Mesenchymal stem cell (in vitro differentiated cells and primary cell): Measurements from ENCODE around the gene RPP14.

Source experiments
- DNase-seq: peaks from one replicate; pipeline ENCODE4 v3.0.0-alpha.2; 2013
- H2AFZ ChIP-seq: one replicate; pipeline ENCODE4 v1.6.1; 2013; ENCODE audit warnings: low read depth, mild to moderate bottlenecking, control low read depth, inconsistent platforms, low read length, moderate library complexity
- H2AK5ac ChIP-seq: 2 replicates; pipeline ENCODE4 v1.6.1; 2013; ENCODE audit warnings: low read length, moderate library complexity, mild to moderate bottlenecking, inconsistent platforms; ENCODE audit not compliant: severe bottlenecking
- H2BK120ac ChIP-seq: one replicate; pipeline ENCODE4 v1.6.1; 2013; ENCODE audit warnings: low read depth, mild to moderate bottlenecking, inconsistent platforms, low read length, moderate library complexity
- H2BK12ac ChIP-seq, 2 experiments: one replicate each; pipeline ENCODE4 v1.6.1; 2013; ENCODE audit warnings: inconsistent platforms in 2 of 2, low read length in 2 of 2, mild to moderate bottlenecking in 2 of 2, moderate library complexity in 2 of 2, control low read depth in 1 of 2
- H2BK15ac ChIP-seq: one replicate; pipeline ENCODE4 v1.6.1; 2013; ENCODE audit warnings: mild to moderate bottlenecking, low read depth, inconsistent platforms; ENCODE audit not compliant: poor library complexity, severe bottlenecking
- H2BK5ac ChIP-seq: 2 replicates; pipeline ENCODE4 v1.6.1; 2013; ENCODE audit warnings: low read depth, mild to moderate bottlenecking, low read length, control low read depth, inconsistent platforms; ENCODE audit not compliant: poor library complexity, severe bottlenecking
- H3K14ac ChIP-seq, 2 experiments: one replicate each; pipeline ENCODE4 v1.6.1; 2013; ENCODE audit warnings: inconsistent platforms in 2 of 2, low read length in 2 of 2, control low read depth in 1 of 2, mild to moderate bottlenecking in 1 of 2, moderate library complexity in 1 of 2
- H3K18ac ChIP-seq, 2 experiments: one replicate each; pipeline ENCODE4 v1.6.1; 2013; ENCODE audit warnings: inconsistent platforms in 2 of 2, low read length in 2 of 2, control low read depth in 1 of 2, low read depth in 1 of 2, mild to moderate bottlenecking in 1 of 2
- H3K23ac ChIP-seq, 2 experiments: one replicate each; pipeline ENCODE4 v1.6.1; 2013; ENCODE audit warnings: inconsistent platforms in 2 of 2, low read length in 2 of 2, mild to moderate bottlenecking in 2 of 2, moderate library complexity in 2 of 2, control low read depth in 1 of 2
- H3K27ac ChIP-seq: 2 replicates; pipeline ENCODE4 v1.5.1; 2013; ENCODE audit warnings: mild to moderate bottlenecking, moderate library complexity, low read length, control low read depth, inconsistent platforms; ENCODE audit not compliant: poor library complexity, severe bottlenecking
- H3K27me3 ChIP-seq, 2 experiments: 2 replicates each; pipeline versions ENCODE4 v1.6.1 to v1.7.0; 2013; ENCODE audit warnings: low read length in 2 of 2, mild to moderate bottlenecking in 2 of 2, moderate library complexity in 2 of 2, control low read depth in 1 of 2, inconsistent platforms in 1 of 2; ENCODE audit not compliant: control insufficient read depth in 1 of 2, insufficient read depth in 1 of 2
- H3K36me3 ChIP-seq, 2 experiments: 2 replicates each; pipeline versions ENCODE4 v1.6.1 to v1.7.0; 2013; ENCODE audit warnings: low read length in 2 of 2, control low read depth in 1 of 2, inconsistent platforms in 1 of 2, low read depth in 1 of 2, mild to moderate bottlenecking in 1 of 2; ENCODE audit not compliant: insufficient read depth in 2 of 2, control insufficient read depth in 1 of 2
- H3K4ac ChIP-seq, 2 experiments: one replicate each; pipeline ENCODE4 v1.6.1; 2013; ENCODE audit warnings: inconsistent platforms in 2 of 2, low read length in 2 of 2, mild to moderate bottlenecking in 2 of 2, moderate library complexity in 2 of 2, control low read depth in 1 of 2, low read depth in 1 of 2
- H3K4me1 ChIP-seq: 2 replicates; pipeline ENCODE4 v1.6.1; 2013; ENCODE audit warnings: low read depth, low read length, control low read depth; ENCODE audit not compliant: control insufficient read depth, insufficient read depth
- H3K4me2 ChIP-seq: 2 replicates; pipeline ENCODE4 v1.6.1; 2013; ENCODE audit warnings: low read length, mild to moderate bottlenecking, inconsistent platforms; ENCODE audit not compliant: poor library complexity, severe bottlenecking
- H3K4me3 ChIP-seq, 2 experiments: 2 replicates each; pipeline versions ENCODE4 v1.5.1 to v1.7.0; 2013; ENCODE audit warnings: low read length in 2 of 2, mild to moderate bottlenecking in 2 of 2, control low read depth in 1 of 2, low read depth in 1 of 2; ENCODE audit not compliant: insufficient read depth in 1 of 2
- H3K79me1 ChIP-seq: replicated peaks from 2 replicates; pipeline ENCODE4 v1.6.1; 2013; ENCODE audit warnings: mild to moderate bottlenecking, control low read depth, low read length, inconsistent platforms; ENCODE audit not compliant: poor library complexity, severe bottlenecking
- H3K9ac ChIP-seq: 2 replicates; pipeline ENCODE4 v1.7.0; 2013; ENCODE audit warnings: mild to moderate bottlenecking, low read length, moderate library complexity
- H3K9me3 ChIP-seq: 2 replicates; pipeline ENCODE4 v1.7.0; 2013; ENCODE audit warnings: mild to moderate bottlenecking, low read length; ENCODE audit not compliant: control insufficient read depth
- H4K8ac ChIP-seq: one replicate; pipeline ENCODE4 v1.6.1; 2013; ENCODE audit warnings: inconsistent platforms, mild to moderate bottlenecking, low read length, moderate library complexity
- H4K91ac ChIP-seq: one replicate; pipeline ENCODE4 v1.6.1; 2013; ENCODE audit warnings: mild to moderate bottlenecking, low read length, inconsistent platforms
- WGBS: methylation state at CpG from one replicate; pipeline ENCODE4 v1.1.7; 2013; ENCODE audit warnings: mixed read lengths; 5-methylcytosine and 5-hydroxymethylcytosine counted together

RPP14 gene

GRCh38 chr3:58345457-58345856 is 39.4 kb downstream of the RPP14 start:
- peaks cover under 1% of the 10 kb centered on the region for H3K79me1 ChIP-seq
- H2BK5ac ChIP-seq, result no peak overlapping the region
- no peaks in the 10 kb centered on the region for H3K27me3 ChIP-seq
- H4K8ac ChIP-seq, result no peak overlapping the region
- no peak overlapping the region for H2AFZ ChIP-seq
- no peak overlapping the region for H3K14ac ChIP-seq
- H3K23ac ChIP-seq, result no peak overlapping the region
- no peak overlapping the region for H3K18ac ChIP-seq
- no peak for DNase-seq
- H3K4ac ChIP-seq, result no peak overlapping the region
- no peak overlapping the region for H3K27ac ChIP-seq
- H2BK15ac ChIP-seq, result no peak overlapping the region
- H3K9ac ChIP-seq, result no peak overlapping the region
- H3K4me3 ChIP-seq, result no peak overlapping the region
- H3K9me3 ChIP-seq, result no peaks in the 10 kb centered on the region
- no peak overlapping the region for H3K4me2 ChIP-seq
- H3K4me1 ChIP-seq, result peaks cover 7% of the 10 kb centered on the region
- no CpG with 5 or more reads among the region's 4 CpGs for WGBS
- no peak overlapping the region for H2AK5ac ChIP-seq
- H2BK120ac ChIP-seq, result no peak overlapping the region
- peaks cover 0 to 4% of the 10 kb centered on the region in 2 experiments for H3K36me3 ChIP-seq
- no peak overlapping the region for H2BK12ac ChIP-seq
- no peak overlapping the region for H4K91ac ChIP-seq

- Histone ChIP-seq H3K18ac (no peak overlapping the region), H2BK5ac (no peak overlapping the region), H3K4me1 (peaks cover 4% of the 10 kb centered on the region), H2BK120ac (no peak overlapping the region), H2AFZ (no peak overlapping the region), H3K9ac (no peak overlapping the region), H3K4me2 (no peak overlapping the region), H2AK5ac (no peak overlapping the region), H3K4me3 (no peak overlapping the region), H2BK12ac (no peak overlapping the region), H3K79me1 (peaks cover 2% of the 10 kb centered on the region), H3K27me3 (no peaks in the 10 kb centered on the region), H3K36me3 (no peaks in the 10 kb centered on the region), H4K91ac (no peak overlapping the region), H3K23ac (no peak overlapping the region), H4K8ac (no peak overlapping the region), H2BK15ac (no peak overlapping the region), H3K9me3 (no peaks in the 10 kb centered on the region), H3K4ac (no peak overlapping the region), H3K14ac (no peak overlapping the region), H3K27ac (no peak overlapping the region)
- 56% methylated on average over 2 of the region's 2 CpGs for WGBS
- no peak for DNase-seq
Observed at GRCh38 chr3:58346368-58346767, 40.3 kb downstream of the RPP14 start.

- H4K8ac ChIP-seq, result no peak overlapping the region
- no peak overlapping the region for H3K9ac ChIP-seq
- no peak overlapping the region for H2AK5ac ChIP-seq
- H3K36me3 ChIP-seq, result no peaks in the 10 kb centered on the region
- H4K91ac ChIP-seq, result no peak overlapping the region
- H3K23ac ChIP-seq, result no peak overlapping the region
- H3K4me3 ChIP-seq, result no peak overlapping the region
- H2AFZ ChIP-seq, result no peak overlapping the region
- H3K27me3 ChIP-seq, result no peaks in the 10 kb centered on the region
- H3K9me3 ChIP-seq, result no peaks in the 10 kb centered on the region
- H3K4ac ChIP-seq, result no peak overlapping the region
- no peak overlapping the region for H2BK15ac ChIP-seq
- H3K27ac ChIP-seq, result no peak overlapping the region
- no peak overlapping the region for H3K18ac ChIP-seq
- 89% methylated on average over 7 of the region's 7 CpGs for WGBS
- no peak overlapping the region for H2BK12ac ChIP-seq
- no peak overlapping the region for H3K4me2 ChIP-seq
- no peak overlapping the region for H3K14ac ChIP-seq
- no peak overlapping the region for H2BK5ac ChIP-seq
- peaks cover 4% of the 10 kb centered on the region for H3K4me1 ChIP-seq
- H2BK120ac ChIP-seq, result no peak overlapping the region
- H3K79me1 ChIP-seq, result peaks cover 4% of the 10 kb centered on the region
- no peak for DNase-seq
Observed at GRCh38 chr3:58347984-58348383, 41.9 kb downstream of the RPP14 start.

GRCh38 chr3:58349792-58350626 is 44.0 kb downstream of the RPP14 start:
- H2BK12ac ChIP-seq, result peak overlapping the region in 1 of 2 experiments; percentile 66
- no peaks in the 10 kb centered on the region for H3K36me3 ChIP-seq
- WGBS, result over 99% methylated on average over 6 of the region's 7 CpGs
- H3K9ac ChIP-seq, result no peak overlapping the region
- H4K91ac ChIP-seq, result no peak overlapping the region
- H3K9me3 ChIP-seq, result no peaks in the 10 kb centered on the region
- H3K4me2 ChIP-seq, result no peak overlapping the region
- no peak overlapping the region for H2AFZ ChIP-seq
- H3K14ac ChIP-seq, result peak overlapping the region in 1 of 2 experiments; percentile 20
- H3K4me3 ChIP-seq, result no peak overlapping the region
- no peak overlapping the region for H3K27ac ChIP-seq
- H3K18ac ChIP-seq, result no peak overlapping the region
- peaks cover 9% of the 10 kb centered on the region for H3K79me1 ChIP-seq
- no peak overlapping the region for H2AK5ac ChIP-seq
- no peaks in the 10 kb centered on the region for H3K4me1 ChIP-seq
- H2BK15ac ChIP-seq, result no peak overlapping the region
- DNase-seq, result no peak
- H4K8ac ChIP-seq, result peak overlapping the region; percentile 43
- no peak overlapping the region for H3K23ac ChIP-seq
- H3K4ac ChIP-seq, result no peak overlapping the region
- no peak overlapping the region for H2BK120ac ChIP-seq
- no peak overlapping the region for H2BK5ac ChIP-seq
- H3K27me3 ChIP-seq, result no peaks in the 10 kb centered on the region
